OCI-LY1 (cell line): ENCODE results near the gene GPR101.

Source experiments
- EZH2 ChIP-seq: fragments of 200-600 bp; sonication (generic), shearing (Covaris generic); IDR thresholded peaks from 2 replicates; pipeline ENCODE4 v1.8.0; 2017; ENCODE audit warnings: borderline replicate concordance, mixed run types, mild to moderate bottlenecking, antibody characterized with exemption, low read length, moderate library complexity, mixed read lengths
- TF ChIP-seq, protein P1 (sequence below): fragments of 200-600 bp; sonication (generic), shearing (Covaris generic); IDR thresholded peaks from 2 replicates; pipeline ENCODE4 v1.5.1; 2017; ENCODE audit warnings: mild to moderate bottlenecking, antibody characterized with exemption, low read length, moderate library complexity, mixed read lengths

DNA sequence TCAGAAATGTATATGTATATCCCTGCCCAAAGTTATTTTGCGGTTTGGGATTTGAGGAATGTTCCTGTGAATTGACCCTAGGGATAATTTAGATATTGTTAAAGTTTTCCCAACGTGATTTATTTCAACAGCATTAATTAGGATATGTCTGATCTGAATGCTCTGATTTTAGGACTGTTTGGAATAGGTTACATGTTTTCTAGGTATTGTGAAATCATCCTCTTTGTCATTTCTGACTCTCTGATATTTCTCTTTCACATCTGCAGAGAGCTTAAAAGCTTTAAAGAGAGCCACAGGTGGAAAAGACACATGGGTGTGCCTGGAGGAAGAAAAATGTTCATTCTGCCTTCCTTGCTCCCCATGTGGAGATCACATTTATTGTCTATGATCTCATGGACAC, 5.1 kb downstream of the GPR101 start:
- TF ChIP-seq, protein P1, sequence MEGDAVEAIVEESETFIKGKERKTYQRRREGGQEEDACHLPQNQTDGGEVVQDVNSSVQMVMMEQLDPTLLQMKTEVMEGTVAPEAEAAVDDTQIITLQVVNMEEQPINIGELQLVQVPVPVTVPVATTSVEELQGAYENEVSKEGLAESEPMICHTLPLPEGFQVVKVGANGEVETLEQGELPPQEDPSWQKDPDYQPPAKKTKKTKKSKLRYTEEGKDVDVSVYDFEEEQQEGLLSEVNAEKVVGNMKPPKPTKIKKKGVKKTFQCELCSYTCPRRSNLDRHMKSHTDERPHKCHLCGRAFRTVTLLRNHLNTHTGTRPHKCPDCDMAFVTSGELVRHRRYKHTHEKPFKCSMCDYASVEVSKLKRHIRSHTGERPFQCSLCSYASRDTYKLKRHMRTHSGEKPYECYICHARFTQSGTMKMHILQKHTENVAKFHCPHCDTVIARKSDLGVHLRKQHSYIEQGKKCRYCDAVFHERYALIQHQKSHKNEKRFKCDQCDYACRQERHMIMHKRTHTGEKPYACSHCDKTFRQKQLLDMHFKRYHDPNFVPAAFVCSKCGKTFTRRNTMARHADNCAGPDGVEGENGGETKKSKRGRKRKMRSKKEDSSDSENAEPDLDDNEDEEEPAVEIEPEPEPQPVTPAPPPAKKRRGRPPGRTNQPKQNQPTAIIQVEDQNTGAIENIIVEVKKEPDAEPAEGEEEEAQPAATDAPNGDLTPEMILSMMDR: no peak
- no peak for TF ChIP-seq EZH2
